Measurements from ENCODE around the gene NBPF9. TPM values are rescaled to one million over a fixed set of nuclear protein-coding genes. Genes with fewer than 3 reads are reported as not detected.
"Not testable (repeated sequence)": the region's sequence is repeated elsewhere in the genome, so short reads cannot be mapped to it uniquely, and the experiment has no call there.

Gene NBPF9
- polyA plus RNA-seq, 6 donors from 2014 or later: 0.37 to 8.1 (median 3.1) TPM

DNA sequence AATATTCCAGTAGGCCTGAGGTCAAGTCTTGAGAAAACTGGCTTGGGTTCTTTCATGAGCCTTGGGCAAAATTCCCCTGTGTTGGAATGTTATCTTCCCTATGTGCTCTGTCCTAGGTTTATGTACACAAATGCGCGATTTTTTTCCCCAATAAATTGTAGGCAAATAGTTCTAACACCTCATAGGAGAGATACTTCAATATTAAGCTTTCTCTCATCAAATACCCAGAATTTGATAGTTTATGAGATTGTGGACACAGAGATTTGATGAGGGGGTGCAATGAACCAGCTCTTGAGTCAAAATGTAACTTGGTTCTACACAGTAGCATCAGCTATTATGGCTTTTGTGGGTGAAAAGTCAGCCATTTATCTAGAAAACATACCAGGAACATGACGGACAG is 38.7 kb downstream of the NBPF9 start:
- ATAC-seq (ENCODE audit: low read depth in 2 of 2); H3K4me1 Mint-ChIP-seq; H3K27ac Mint-ChIP-seq; DNase-seq; H3K4me3 Mint-ChIP-seq; H3K9me3 Mint-ChIP-seq; H3K27me3 Mint-ChIP-seq; H3K36me3 Mint-ChIP-seq: not testable (repeated sequence)

DNA sequence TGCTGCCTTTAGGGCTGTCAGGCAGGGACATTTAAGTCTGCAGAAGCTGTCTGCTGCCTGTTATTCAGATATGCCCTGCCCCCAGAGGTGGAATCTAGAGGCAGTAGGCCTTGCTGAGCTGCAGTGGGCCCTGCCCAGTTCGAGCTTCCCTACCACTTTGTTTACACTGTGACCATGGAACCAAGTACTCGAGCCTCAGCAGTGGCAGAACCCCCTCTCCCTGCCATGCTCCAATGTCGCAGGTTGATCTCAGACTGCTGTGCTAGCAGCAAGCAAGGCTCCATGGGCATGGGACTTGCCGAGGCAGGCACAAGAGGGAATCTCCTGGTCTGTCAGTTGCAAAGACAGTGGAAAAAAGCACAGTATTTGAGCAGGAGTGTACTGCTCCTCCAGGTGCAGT is 60.3 kb downstream of the NBPF9 start:
- H3K36me3 Mint-ChIP-seq; H3K9me3 Mint-ChIP-seq; DNase-seq; ATAC-seq (ENCODE audit: low read depth in 2 of 2); H3K4me1 Mint-ChIP-seq; H3K27ac Mint-ChIP-seq; H3K4me3 Mint-ChIP-seq: not testable (repeated sequence)
- H3K27me3 Mint-ChIP-seq: peaks cover 0 to 12% (median 5%) of the 10 kb centered on the region in 3 donors

GRCh38 chr1:149033916-149034315 is 69.4 kb downstream of the NBPF9 start:
- DNase-seq; H3K27ac Mint-ChIP-seq; H3K36me3 Mint-ChIP-seq; H3K4me1 Mint-ChIP-seq; H3K27me3 Mint-ChIP-seq; H3K4me3 Mint-ChIP-seq; H3K9me3 Mint-ChIP-seq; ATAC-seq (ENCODE audit: low read depth in 2 of 2): not testable (repeated sequence)

- not testable (repeated sequence) for ATAC-seq (ENCODE audit: low read depth in 2 of 2); H3K4me3 Mint-ChIP-seq; H3K9me3 Mint-ChIP-seq; H3K4me1 Mint-ChIP-seq; DNase-seq; H3K27ac Mint-ChIP-seq; H3K27me3 Mint-ChIP-seq; H3K36me3 Mint-ChIP-seq
These were observed 79.0 kb downstream of the NBPF9 start for GRCh38 chr1:149024327-149024726.

DNA sequence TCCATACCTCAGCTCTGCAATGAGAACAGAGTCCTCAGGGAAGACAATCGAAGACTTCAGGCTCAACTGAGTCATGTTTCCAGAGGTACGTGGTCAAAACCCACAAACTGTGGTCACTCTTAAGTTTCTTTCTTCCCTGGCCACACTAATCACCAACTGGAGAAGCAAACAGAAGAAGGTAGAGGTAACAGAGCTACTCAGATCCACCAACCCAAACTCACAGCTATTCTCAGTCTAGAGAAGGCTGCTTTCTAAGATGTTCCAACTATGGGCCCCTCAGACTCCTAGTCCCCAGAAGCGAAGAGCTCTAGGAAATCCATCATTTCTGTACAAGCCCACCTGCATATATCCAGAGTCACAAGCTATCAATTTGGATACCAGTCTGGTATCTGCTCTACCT is 84.8 kb downstream of the NBPF9 start:
- H3K4me3 Mint-ChIP-seq; DNase-seq; H3K27me3 Mint-ChIP-seq; H3K9me3 Mint-ChIP-seq; H3K27ac Mint-ChIP-seq; ATAC-seq (ENCODE audit: low read depth in 2 of 2); H3K36me3 Mint-ChIP-seq; H3K4me1 Mint-ChIP-seq: not testable (repeated sequence)

DNA sequence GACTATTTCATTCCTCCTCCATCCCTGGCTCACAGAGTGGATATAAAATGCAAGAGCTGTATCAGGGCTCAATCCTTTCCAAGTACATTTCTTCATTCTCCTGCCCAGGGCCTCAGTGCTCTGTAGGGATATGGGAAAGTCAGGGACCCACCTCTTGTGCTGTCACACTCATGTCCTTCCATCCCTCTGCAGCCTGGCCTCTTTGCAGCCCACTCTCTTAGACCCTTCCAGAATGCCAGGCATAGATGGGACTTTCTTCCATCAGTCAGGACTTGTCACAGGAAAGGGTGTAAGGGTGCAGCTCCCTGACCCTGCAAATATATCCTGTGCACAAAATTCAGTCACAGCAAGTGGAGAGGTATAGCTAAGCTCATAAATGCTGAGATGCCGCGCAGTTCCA is 86.7 kb downstream of the NBPF9 start:
- H3K4me1 Mint-ChIP-seq; H3K27me3 Mint-ChIP-seq; H3K9me3 Mint-ChIP-seq; H3K36me3 Mint-ChIP-seq; ATAC-seq (ENCODE audit: low read depth in 2 of 2); H3K4me3 Mint-ChIP-seq; DNase-seq; H3K27ac Mint-ChIP-seq: not testable (repeated sequence)

DNA sequence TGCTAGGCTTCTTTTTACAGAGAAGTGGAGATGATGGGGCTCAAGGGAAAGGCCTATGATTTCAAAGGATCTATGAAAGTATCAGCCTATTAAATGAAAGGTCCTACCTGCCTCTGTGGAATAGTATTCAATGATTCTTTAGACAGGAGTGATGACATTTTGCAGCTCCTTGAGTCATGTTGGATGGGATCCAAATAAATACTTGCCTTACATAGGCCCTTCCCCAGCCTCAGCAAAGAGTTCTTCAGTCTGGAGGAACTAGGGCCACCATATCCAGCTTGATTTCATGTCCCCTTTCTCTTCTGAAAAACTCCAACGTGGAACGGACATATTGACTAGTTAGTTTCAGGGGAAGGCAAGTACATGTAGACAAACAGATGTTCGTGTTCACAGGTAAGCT is 87.8 kb downstream of the NBPF9 start:
- not testable (repeated sequence) for H3K4me3 Mint-ChIP-seq; H3K4me1 Mint-ChIP-seq; H3K9me3 Mint-ChIP-seq; DNase-seq; H3K27ac Mint-ChIP-seq; ATAC-seq (ENCODE audit: low read depth in 2 of 2); H3K36me3 Mint-ChIP-seq; H3K27me3 Mint-ChIP-seq

DNA sequence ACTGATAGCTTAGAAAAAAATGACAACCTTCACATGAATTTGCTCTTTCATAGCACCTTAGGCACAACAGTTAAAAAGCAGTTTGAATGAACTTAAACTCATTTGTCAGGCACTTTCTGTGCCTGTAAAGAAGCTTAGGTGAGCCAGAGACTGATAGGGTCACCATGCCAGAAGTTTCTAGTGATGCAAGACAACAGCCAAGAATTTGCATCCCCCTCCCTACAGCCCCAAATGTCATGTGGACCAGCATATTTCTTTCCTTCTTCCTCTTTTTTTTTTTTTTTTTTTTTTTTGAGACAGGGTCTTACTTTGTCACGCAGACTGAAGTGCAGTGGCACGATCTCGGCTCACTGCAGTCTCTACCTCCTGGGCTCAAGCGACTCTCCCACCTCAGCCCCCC is 89.8 kb downstream of the NBPF9 start:
- H3K27me3 Mint-ChIP-seq, H3K9me3 Mint-ChIP-seq, H3K4me3 Mint-ChIP-seq, H3K27ac Mint-ChIP-seq, H3K36me3 Mint-ChIP-seq, DNase-seq, H3K4me1 Mint-ChIP-seq: not testable (repeated sequence)
- ATAC-seq (ENCODE audit: low read depth in 2 of 2): peak; percentile 88 to 92

DNA sequence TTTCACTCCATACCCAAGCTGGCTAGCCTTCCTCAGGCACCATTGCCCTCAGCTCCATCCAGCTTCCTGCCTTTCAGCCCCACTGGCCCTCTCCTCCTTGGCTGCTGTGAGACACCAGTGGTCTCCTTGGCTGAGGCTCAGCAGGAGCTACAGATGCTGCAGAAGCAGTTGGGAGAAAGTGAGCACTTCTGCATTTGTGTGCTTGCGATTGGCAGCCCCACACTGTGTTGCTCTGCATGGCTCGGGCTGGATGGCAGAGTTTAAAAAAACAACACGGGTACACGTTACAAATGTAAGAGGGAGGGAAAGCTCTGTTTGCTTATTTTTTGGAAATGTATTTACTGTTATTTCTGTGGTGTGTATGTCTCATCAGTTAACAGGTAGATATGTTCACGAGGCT is 90.8 kb downstream of the NBPF9 start:
- not testable (repeated sequence) for H3K9me3 Mint-ChIP-seq, H3K27me3 Mint-ChIP-seq, H3K4me3 Mint-ChIP-seq, H3K36me3 Mint-ChIP-seq, H3K4me1 Mint-ChIP-seq, DNase-seq
- ATAC-seq (ENCODE audit: low read depth in 2 of 2): peak; percentile 64 to 72
- H3K27ac Mint-ChIP-seq: peak overlapping the region in 1 of 6 donors; percentile 61

DNA sequence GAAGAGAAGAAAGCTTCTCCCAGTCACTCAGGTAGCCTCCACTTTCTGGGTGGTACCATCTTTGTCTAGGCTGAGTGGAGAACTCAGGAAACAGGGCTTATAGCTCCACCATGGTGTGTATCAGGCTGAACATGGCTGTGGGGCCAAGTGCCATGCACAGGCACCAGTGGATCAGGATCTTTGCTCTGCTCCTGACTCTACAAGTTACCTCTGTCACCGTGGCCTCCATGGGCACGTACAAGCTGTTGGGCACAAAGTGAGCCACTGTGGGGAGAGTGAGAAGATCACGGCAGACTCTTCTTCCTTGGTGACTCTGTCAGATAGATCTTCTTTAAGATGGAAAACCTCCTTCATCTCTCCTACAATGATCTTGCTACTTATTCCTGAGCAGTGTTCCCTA is 93.6 kb downstream of the NBPF9 start:
- not testable (repeated sequence) for H3K9me3 Mint-ChIP-seq; ATAC-seq (ENCODE audit: low read depth in 2 of 2); H3K27ac Mint-ChIP-seq; H3K36me3 Mint-ChIP-seq; H3K27me3 Mint-ChIP-seq; H3K4me1 Mint-ChIP-seq; H3K4me3 Mint-ChIP-seq; DNase-seq

- H3K36me3 Mint-ChIP-seq; H3K4me3 Mint-ChIP-seq; H3K27ac Mint-ChIP-seq; H3K9me3 Mint-ChIP-seq; H3K27me3 Mint-ChIP-seq; H3K4me1 Mint-ChIP-seq; DNase-seq; ATAC-seq (ENCODE audit: low read depth in 2 of 2): not testable (repeated sequence)
These were observed 94.6 kb downstream of the NBPF9 start for GRCh38 chr1:149008769-149009168.

GRCh38 chr1:149008326-149008725 is 95.0 kb downstream of the NBPF9 start:
- ATAC-seq (ENCODE audit: low read depth in 2 of 2); H3K4me3 Mint-ChIP-seq; H3K27ac Mint-ChIP-seq; H3K4me1 Mint-ChIP-seq; H3K9me3 Mint-ChIP-seq; H3K27me3 Mint-ChIP-seq; H3K36me3 Mint-ChIP-seq; DNase-seq: not testable (repeated sequence)

Measured in naive B cell (primary cell).